Cardiac muscle cell (in vitro differentiated cells and primary cell): ENCODE data around the gene NCAM1. TPM values are rescaled to one million over a fixed set of nuclear protein-coding genes. Genes with fewer than 3 reads are reported as not detected.

Experiments used
- DNase-seq, 2 donors: peaks; one replicate each; pipeline versions ENCODE4 v3.0.0 to v3.0.0-alpha.2; 2010 to 2017; ENCODE audit warnings: low read depth in 1 of 2, low spot score in 1 of 2
- H3K27ac ChIP-seq: fragments of 200-600 bp; sonication (generic); 2 replicates; pipeline ENCODE4 v1.5.1; 2016
- H3K27me3 ChIP-seq: fragments of 200-600 bp; sonication (generic); 2 replicates; pipeline ENCODE4 v1.6.0; 2016; ENCODE audit warnings: control low read depth
- H3K36me3 ChIP-seq: fragments of 200-600 bp; sonication (generic); 2 replicates; pipeline ENCODE4 v1.5.1; 2016; ENCODE audit warnings: control low read depth
- H3K4me1 ChIP-seq: fragments of 200-600 bp; sonication (generic); 2 replicates; pipeline ENCODE4 v1.8.1; 2017; ENCODE audit warnings: low read depth, mild to moderate bottlenecking, mixed run types
- H3K4me3 ChIP-seq: fragments of 200-600 bp; sonication (generic); 2 replicates; pipeline ENCODE4 v1.5.1; 2016; ENCODE audit warnings: mild to moderate bottlenecking
- H3K9me3 ChIP-seq: fragments of 200-600 bp; sonication (generic); 2 replicates; pipeline ENCODE4 v1.5.1; 2017; ENCODE audit warnings: low read depth, mild to moderate bottlenecking, control low read depth
- polyA plus RNA-seq: library from polyadenylated mRNA; unstranded; fragments of >200 nt; fragmentation: Nextera tagmentation; extraction: Ambion mirVana; gene quantifications from 2 replicates; pipeline ENCODE4 v1.2.1, GENCODE V29; 2016
- total RNA-seq: library from RNA; depleted of rRNA; stranded (reverse); fragments of >200 nt; gene quantifications from 2 replicates; pipeline ENCODE4 v1.2.3, GENCODE V29; 2016
- TF ChIP-seq, protein P1 (sequence below): IDR thresholded peaks from 2 replicates; pipeline ENCODE4 v1.5.1; 2012; ENCODE audit warnings: low read depth, mild to moderate bottlenecking, low read length

NCAM1 gene
- total and polyA plus RNA-seq, 2 experiments from 2014 or later: 61.9 to 203 TPM

GRCh38 chr11:113287801-113288200, 326.6 kb downstream of the NCAM1 start:
- TF ChIP-seq, protein P1, sequence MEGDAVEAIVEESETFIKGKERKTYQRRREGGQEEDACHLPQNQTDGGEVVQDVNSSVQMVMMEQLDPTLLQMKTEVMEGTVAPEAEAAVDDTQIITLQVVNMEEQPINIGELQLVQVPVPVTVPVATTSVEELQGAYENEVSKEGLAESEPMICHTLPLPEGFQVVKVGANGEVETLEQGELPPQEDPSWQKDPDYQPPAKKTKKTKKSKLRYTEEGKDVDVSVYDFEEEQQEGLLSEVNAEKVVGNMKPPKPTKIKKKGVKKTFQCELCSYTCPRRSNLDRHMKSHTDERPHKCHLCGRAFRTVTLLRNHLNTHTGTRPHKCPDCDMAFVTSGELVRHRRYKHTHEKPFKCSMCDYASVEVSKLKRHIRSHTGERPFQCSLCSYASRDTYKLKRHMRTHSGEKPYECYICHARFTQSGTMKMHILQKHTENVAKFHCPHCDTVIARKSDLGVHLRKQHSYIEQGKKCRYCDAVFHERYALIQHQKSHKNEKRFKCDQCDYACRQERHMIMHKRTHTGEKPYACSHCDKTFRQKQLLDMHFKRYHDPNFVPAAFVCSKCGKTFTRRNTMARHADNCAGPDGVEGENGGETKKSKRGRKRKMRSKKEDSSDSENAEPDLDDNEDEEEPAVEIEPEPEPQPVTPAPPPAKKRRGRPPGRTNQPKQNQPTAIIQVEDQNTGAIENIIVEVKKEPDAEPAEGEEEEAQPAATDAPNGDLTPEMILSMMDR: no peak

DNA sequence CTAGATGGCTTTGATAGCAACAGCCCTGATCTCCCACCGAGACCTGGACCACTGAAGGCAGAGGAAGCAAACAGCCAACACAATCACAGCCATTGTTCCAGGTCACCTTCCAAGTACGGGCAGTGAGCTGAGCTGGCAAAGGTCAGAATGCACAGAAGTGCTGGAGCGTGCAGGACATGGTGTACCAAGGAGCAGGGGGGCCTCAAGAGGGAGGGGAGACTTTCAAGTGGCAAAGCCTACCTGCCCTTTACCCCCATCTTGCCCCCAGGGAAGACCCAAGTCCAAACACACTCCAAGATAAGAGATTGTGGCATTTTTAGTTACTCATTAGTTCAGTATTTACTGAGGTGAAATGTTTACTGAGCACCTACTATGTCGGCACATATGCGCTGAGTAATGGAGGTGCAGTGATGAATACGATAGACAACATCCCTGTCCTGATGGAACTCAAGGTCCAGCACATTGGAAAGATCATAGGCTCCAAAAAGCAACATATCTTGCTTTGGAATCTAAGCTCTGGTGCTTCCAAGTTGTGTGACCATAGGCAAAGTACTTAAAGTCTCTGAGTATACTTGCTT, 327.2 kb downstream of the NCAM1 start:
- DNase-seq: no peak
- no peaks in the 10 kb centered on the region for H3K27me3 ChIP-seq
- no peak overlapping the region for H3K4me3 ChIP-seq
- H3K4me1 ChIP-seq: no peaks in the 10 kb centered on the region
- H3K27ac ChIP-seq: no peak overlapping the region
- no peaks in the 10 kb centered on the region for H3K36me3 ChIP-seq
- no peaks in the 10 kb centered on the region for H3K9me3 ChIP-seq
- TF ChIP-seq, protein P1: no peak

More at GRCh38 chr11:113287801-113288200, 326.6 kb downstream of the NCAM1 start:
- Histone ChIP-seq H3K27ac (no peak overlapping the region), H3K4me3 (no peak overlapping the region), H3K27me3 (no peaks in the 10 kb centered on the region), H3K9me3 (no peaks in the 10 kb centered on the region), H3K36me3 (no peaks in the 10 kb centered on the region), H3K4me1 (no peaks in the 10 kb centered on the region)
- DNase-seq: no peak

GRCh38 chr11:113289431-113290187, 328.4 kb downstream of the NCAM1 start:
- peak; percentile 69 to 75 for DNase-seq
- no peaks in the 10 kb centered on the region for H3K27me3 ChIP-seq
- no peak overlapping the region for H3K4me3 ChIP-seq
- TF ChIP-seq, protein P1: peak; percentile 98
- no peaks in the 10 kb centered on the region for H3K4me1 ChIP-seq
- no peaks in the 10 kb centered on the region for H3K9me3 ChIP-seq
- no peaks in the 10 kb centered on the region for H3K36me3 ChIP-seq
- H3K27ac ChIP-seq: no peak overlapping the region

DNA sequence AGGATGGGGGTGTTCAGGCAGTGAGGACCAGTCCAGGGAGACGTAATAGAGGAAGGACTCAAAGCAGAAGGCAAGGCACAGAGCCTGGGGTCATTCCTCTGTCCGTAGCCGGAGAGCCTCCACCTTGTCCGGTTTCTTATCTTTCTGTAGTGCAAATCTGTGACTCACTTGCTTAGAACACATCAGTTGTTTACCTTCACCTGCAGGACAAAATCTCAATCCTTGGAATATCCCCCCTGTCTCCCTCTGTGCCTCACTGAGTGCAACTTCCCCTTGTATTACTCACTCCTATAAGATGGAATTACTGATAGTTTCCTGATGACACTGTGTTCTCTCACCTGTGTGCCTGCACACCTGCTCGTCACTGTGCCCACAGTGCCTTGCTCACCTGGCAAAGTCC, 332.7 kb downstream of the NCAM1 start:
- Histone ChIP-seq H3K4me3 (no peak overlapping the region), H3K4me1 (no peaks in the 10 kb centered on the region), H3K27ac (no peak overlapping the region), H3K36me3 (no peaks in the 10 kb centered on the region), H3K9me3 (no peaks in the 10 kb centered on the region), H3K27me3 (no peaks in the 10 kb centered on the region)
- TF ChIP-seq, protein P1: no peak
- no peak for DNase-seq

- TF ChIP-seq, protein P1: no peak
- Histone ChIP-seq H3K4me1 (no peaks in the 10 kb centered on the region), H3K4me3 (no peak overlapping the region), H3K9me3 (no peaks in the 10 kb centered on the region), H3K27me3 (no peaks in the 10 kb centered on the region), H3K36me3 (no peaks in the 10 kb centered on the region), H3K27ac (no peak overlapping the region)
- no peak for DNase-seq
Measured at GRCh38 chr11:113295993-113296392, 334.8 kb downstream of the NCAM1 start.
